GM20000 (cell line): Measurements from ENCODE around the gene IL17F.
A peak's percentile ranks its signal among the peaks of the same experiment; 100 is the strongest.

Source experiments
- DNase-seq: peaks from one replicate; pipeline ENCODE4 v3.0.0; 2012; ENCODE audit warnings: low spot score
- CTCF ChIP-seq: IDR thresholded peaks from 2 replicates; pipeline ENCODE4 v1.5.1; 2012; ENCODE audit warnings: mild to moderate bottlenecking, control low read depth; ENCODE audit errors: extremely low read depth, missing control alignments

IL17F gene

GRCh38 chr6:52244400-52244799, at the start of gene IL17F:
IL17F (minus strand) TSS chr6:52244500; CDS start chr6:52244429, 71 bp downstream.
- DNase-seq, result no peak

DNA sequence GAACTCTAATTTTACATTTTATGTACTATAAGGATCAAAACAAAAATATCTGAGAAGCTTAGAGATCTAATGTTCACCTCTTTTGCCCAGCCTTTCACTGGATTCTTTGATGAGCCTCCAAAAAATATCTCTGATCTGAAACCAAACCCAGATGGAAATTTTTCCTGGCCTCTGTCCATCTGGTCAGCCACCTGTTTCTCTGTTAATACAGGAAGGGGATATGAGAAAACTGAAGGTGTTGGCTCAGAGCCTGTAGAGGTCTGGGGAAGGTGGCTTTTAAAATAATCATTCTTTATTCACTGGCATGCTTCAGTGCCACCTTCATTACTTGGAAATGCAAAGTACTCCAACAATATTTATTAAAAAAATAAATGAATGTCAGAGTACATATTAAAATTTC, 48.8 kb upstream of the IL17F start:
- no peak for DNase-seq
- TF ChIP-seq CTCF, result no peak

More at GRCh38 chr6:52244400-52244799, at the start of gene IL17F:
- no peak for TF ChIP-seq CTCF

GRCh38 chr6:52288841-52289240, 44.5 kb upstream of the IL17F start:
- no peak for DNase-seq

GRCh38 chr6:52288216-52288615, 43.9 kb upstream of the IL17F start:
- no peak for TF ChIP-seq CTCF
- DNase-seq, result no peak

More at GRCh38 chr6:52288841-52289240, 44.5 kb upstream of the IL17F start:
- no peak for TF ChIP-seq CTCF

GRCh38 chr6:52286798-52287432, 42.6 kb upstream of the IL17F start:
- peak; percentile 55 for TF ChIP-seq CTCF
- DNase-seq, result peak; percentile 34

GRCh38 chr6:52285177-52286068, 41.1 kb upstream of the IL17F start:
- TF ChIP-seq CTCF, result no peak
- peak; percentile 20 for DNase-seq

- no peak for TF ChIP-seq CTCF
- DNase-seq, result peak; percentile 97
Measured at GRCh38 chr6:52284460-52285176, 40.3 kb upstream of the IL17F start, which contains the start of gene MCM3. MCM3 (minus strand) TSS chr6:52284742; CDS start chr6:52284674, 68 bp downstream.
